DMS79 treated with DMSO at 0.1 percent for 48 hours (cell line): ENCODE results near the gene ADAMTS17.
"Not testable (repeated sequence)": the region's sequence is repeated elsewhere in the genome, so short reads cannot be mapped to it uniquely, and the experiment has no call there.

Source experiments
- DNase-seq: peaks from one replicate; lab custom pipeline; 2025; lab: John Stamatoyannopoulos, UW

ADAMTS17 gene

GRCh38 chr15:99956820-99957641 lies 384.7 kb downstream of the ADAMTS17 start:
- no peak for DNase-seq

GRCh38 chr15:99956022-99956775 lies 385.6 kb downstream of the ADAMTS17 start:
- no peak for DNase-seq

GRCh38 chr15:99955532-99955931 lies 386.2 kb downstream of the ADAMTS17 start:
- no peak for DNase-seq

- no peak for DNase-seq
These were observed 386.6 kb downstream of the ADAMTS17 start for GRCh38 chr15:99955181-99955525.

GRCh38 chr15:99954361-99955180 lies 387.2 kb downstream of the ADAMTS17 start:
- DNase-seq, result no peak

GRCh38 chr15:99953886-99954285 lies 387.9 kb downstream of the ADAMTS17 start:
- DNase-seq, result no peak

- no peak for DNase-seq
These were observed 390.3 kb downstream of the ADAMTS17 start for GRCh38 chr15:99951511-99951910.

GRCh38 chr15:99944131-99944530 lies 397.6 kb downstream of the ADAMTS17 start:
- DNase-seq, result no peak

- DNase-seq, result no peak
These were observed 398.3 kb downstream of the ADAMTS17 start for GRCh38 chr15:99943466-99943865.

- DNase-seq, result no peak
These were observed 408.9 kb downstream of the ADAMTS17 start for GRCh38 chr15:99932676-99933402.

GRCh38 chr15:99931703-99932603 lies 409.8 kb downstream of the ADAMTS17 start:
- no peak for DNase-seq

GRCh38 chr15:99930696-99931095 lies 411.1 kb downstream of the ADAMTS17 start:
- DNase-seq, result no peak

GRCh38 chr15:99929266-99929665 lies 412.5 kb downstream of the ADAMTS17 start:
- no peak for DNase-seq

- peak; percentile 12 for DNase-seq
These were observed 413.3 kb downstream of the ADAMTS17 start for GRCh38 chr15:99928429-99928981.

- DNase-seq, result not testable (repeated sequence)
These were observed 415.2 kb downstream of the ADAMTS17 start for GRCh38 chr15:99926532-99926931.

- no peak for DNase-seq
These were observed 415.9 kb downstream of the ADAMTS17 start for GRCh38 chr15:99925661-99926461.

- DNase-seq, result no peak
These were observed 418.1 kb downstream of the ADAMTS17 start for GRCh38 chr15:99923711-99924110.
